ENCODE measurements around the gene RPL29. TPM values are rescaled to one million over a fixed set of nuclear protein-coding genes. Genes with fewer than 3 reads are reported as not detected.

Gene RPL29
- total and polyA plus RNA-seq, 2 of the 13 experiments (the other 11 are each of a cell fraction or from before 2014, with no cell fraction given): 1,348 to 2,263 TPM

- ATAC-seq (peak; percentile 10; the same call in 2 of the 3 replicates), DNase-seq (ENCODE audit: low spot score) (no peak), FAIRE-seq (no peak)
- Histone ChIP-seq H3K4me2 (ENCODE audit: low read depth, low read length) (peak overlapping the region; percentile 68), H3K9me3 (ENCODE audit: low read length) (no peaks in the 10 kb centered on the region), H3K4me3 (replicated peaks in 1 of 3; ENCODE audit: insufficient read depth in 1 of 3, low read depth in 2 of 3, low read length in 3 of 3) (peak overlapping the region in 1 of 3 experiments; percentile 41; a peak in 1 of 6 replicates), H2AFZ (ENCODE audit: low read length) (no peak overlapping the region), H3K4me1 (ENCODE audit: insufficient read depth, low read length) (peaks cover 64% of the 10 kb centered on the region), H3K36me3 (replicated peaks in 1 of 2; ENCODE audit: control insufficient read depth in 1 of 2, insufficient read depth in 2 of 2, low read length in 2 of 2) (no peaks in the 10 kb centered on the region), H3K9ac (ENCODE audit: insufficient read depth, low read depth, low read length) (no peak overlapping the region), H3K79me2 (ENCODE audit: insufficient read depth, low read length) (no peaks in the 10 kb centered on the region), H3K27me3 (ENCODE audit: control insufficient read depth in 1 of 2, insufficient read depth in 2 of 2, low read length in 2 of 2) (peaks cover 1 to 21% of the 10 kb centered on the region in 2 experiments; a peak in 4 of 5 replicates), H3K27ac (ENCODE audit: extremely low read length, insufficient read depth, low read length) (no peak overlapping the region), H4K20me1 (ENCODE audit: insufficient read depth, low read length) (no peaks in the 10 kb centered on the region)
- TF ChIP-seq ZSCAN30 (CRISPR knock-in tag; IDR thresholded peaks at IDR 0.05) (no peak), ZNF253 (CRISPR knock-in tag; IDR thresholded peaks at IDR 0.05; ENCODE audit: borderline replicate concordance) (no peak), XBP1 (CRISPR knock-in tag; IDR thresholded peaks at IDR 0.05) (peak; percentile 33; the same call in 1 of the 2 replicates), ZNF687 (CRISPR knock-in tag; IDR thresholded peaks at IDR 0.05) (peak; percentile 32), IKZF4 (CRISPR knock-in tag; IDR thresholded peaks at IDR 0.05; ENCODE audit: borderline replicate concordance, low read depth, not compliant biosample characterization) (no peak), BCL6 (CRISPR knock-in tag; IDR thresholded peaks at IDR 0.05) (no peak), ZFP82 (CRISPR knock-in tag; IDR thresholded peaks at IDR 0.05; ENCODE audit: borderline replicate concordance) (no peak), NFKB2 (CRISPR knock-in tag; IDR thresholded peaks at IDR 0.05; ENCODE audit: borderline replicate concordance) (peak; percentile 40; the same call in 1 of the 2 replicates), RELA (CRISPR knock-in tag; IDR thresholded peaks at IDR 0.05) (no peak), HDAC2 (CRISPR knock-in tag; IDR thresholded peaks at IDR 0.05) (no peak), ZNF292 (CRISPR knock-in tag; IDR thresholded peaks at IDR 0.05; ENCODE audit: borderline replicate concordance, low read depth) (0 out of 2 replicates have a peak, but pooled peaks have one; percentile 26), ZNF772 (CRISPR knock-in tag; IDR thresholded peaks at IDR 0.05) (0 out of 2 replicates have a peak, but pooled peaks have one; percentile 15)
- in situ Hi-C loops (cut with HindIII; ENCODE audit: extremely low pct_ligation_motif_present, low pct_unique_long_range_greater_than_20kb) (no loop called here), intact Hi-C loops (cut with micrococcal nuclease; ENCODE audit: unreplicated experiment) (no loop called here)
- ChIA-PET CTCF (ENCODE audit: low intra/inter-chr PET ratio, low total read pairs) (no interaction called here), POLR2A (interaction anchor here (0.9 to 1.4 kb wide), 4 partner anchors 12 to 33 kb away, joined by 3 to 6 read pairs (median 3); partner anchors contain the start of gene RPL29)
- BruUV-seq (replicated peaks): no TSS peak
- 0% methylated on average over 2 of the region's 9 CpGs for WGBS (ENCODE audit: low lambda C conversion rate)
Measured at GRCh38 chr3:52029053-52029452, 33.4 kb upstream of the RPL29 start.

Measured in HepG2 (cell line).